NCI-H774 (cell line): ENCODE measurements around the gene CAB39L.

Experiments used
- DNase-seq: peaks from one replicate; lab custom pipeline; 2025; lab: John Stamatoyannopoulos, UW

CAB39L gene

GRCh38 chr13:49399801-49400472, 43.9 kb downstream of the CAB39L start:
- DNase-seq, result no peak

- DNase-seq, result no peak
Measured at GRCh38 chr13:49395878-49396380, 47.9 kb downstream of the CAB39L start.

- DNase-seq, result no peak
Measured at GRCh38 chr13:49395451-49395865, 48.4 kb downstream of the CAB39L start.

GRCh38 chr13:49388091-49388635, 55.7 kb downstream of the CAB39L start:
- DNase-seq, result no peak

GRCh38 chr13:49386664-49387063, 57.2 kb downstream of the CAB39L start:
- DNase-seq, result no peak

GRCh38 chr13:49376121-49376520, 67.7 kb downstream of the CAB39L start:
- DNase-seq, result no peak

- no peak for DNase-seq
Measured at GRCh38 chr13:49374585-49375290, 69.1 kb downstream of the CAB39L start.

- no peak for DNase-seq
Measured at GRCh38 chr13:49373716-49374115, 70.1 kb downstream of the CAB39L start.

- DNase-seq, result no peak
Measured at GRCh38 chr13:49371943-49372613, 71.8 kb downstream of the CAB39L start.

- no peak for DNase-seq
Measured at GRCh38 chr13:49370371-49370770, 73.5 kb downstream of the CAB39L start.

GRCh38 chr13:49369866-49370265, 74.0 kb downstream of the CAB39L start:
- no peak for DNase-seq

- DNase-seq, result no peak
Measured at GRCh38 chr13:49368688-49369087, 75.2 kb downstream of the CAB39L start.

- no peak for DNase-seq
Measured at GRCh38 chr13:49367640-49368422, 76.0 kb downstream of the CAB39L start.

GRCh38 chr13:49366841-49367240, 77.0 kb downstream of the CAB39L start:
- DNase-seq, result no peak

- DNase-seq, result no peak
Measured at GRCh38 chr13:49357694-49358093, 86.2 kb downstream of the CAB39L start.

- DNase-seq, result no peak
Measured at GRCh38 chr13:49356223-49356622, 87.6 kb downstream of the CAB39L start.

GRCh38 chr13:49354719-49355118, 89.1 kb downstream of the CAB39L start:
- DNase-seq, result no peak

GRCh38 chr13:49353908-49354307, 90.0 kb downstream of the CAB39L start:
- no peak for DNase-seq

GRCh38 chr13:49351871-49352270, 92.0 kb downstream of the CAB39L start:
- no peak for DNase-seq

- no peak for DNase-seq
Measured at GRCh38 chr13:49348751-49349150, 95.1 kb downstream of the CAB39L start.

GRCh38 chr13:49347650-49348385, 96.0 kb downstream of the CAB39L start:
- no peak for DNase-seq
